ENCODE data around the gene RASL12.

The RASL12 gene

GRCh38 chr15:65029736-65030208 is 38.0 kb downstream of the RASL12 start:
- Histone ChIP-seq H3K27ac (replicated peaks) (no peak overlapping the region), H3K27me3 (ENCODE audit: insufficient read depth, poor library complexity, severe bottlenecking) (no peaks in the 10 kb centered on the region), H3K4me3 (replicated peaks; ENCODE audit: insufficient read depth, low read length) (no peak overlapping the region; the same call in 1 of the 2 replicates)
- no peak for TF ChIP-seq SPI1 (IDR thresholded peaks at IDR 0.05; ENCODE audit: borderline replicate concordance, low read depth)
- TF ChIP-seq, protein P1, sequence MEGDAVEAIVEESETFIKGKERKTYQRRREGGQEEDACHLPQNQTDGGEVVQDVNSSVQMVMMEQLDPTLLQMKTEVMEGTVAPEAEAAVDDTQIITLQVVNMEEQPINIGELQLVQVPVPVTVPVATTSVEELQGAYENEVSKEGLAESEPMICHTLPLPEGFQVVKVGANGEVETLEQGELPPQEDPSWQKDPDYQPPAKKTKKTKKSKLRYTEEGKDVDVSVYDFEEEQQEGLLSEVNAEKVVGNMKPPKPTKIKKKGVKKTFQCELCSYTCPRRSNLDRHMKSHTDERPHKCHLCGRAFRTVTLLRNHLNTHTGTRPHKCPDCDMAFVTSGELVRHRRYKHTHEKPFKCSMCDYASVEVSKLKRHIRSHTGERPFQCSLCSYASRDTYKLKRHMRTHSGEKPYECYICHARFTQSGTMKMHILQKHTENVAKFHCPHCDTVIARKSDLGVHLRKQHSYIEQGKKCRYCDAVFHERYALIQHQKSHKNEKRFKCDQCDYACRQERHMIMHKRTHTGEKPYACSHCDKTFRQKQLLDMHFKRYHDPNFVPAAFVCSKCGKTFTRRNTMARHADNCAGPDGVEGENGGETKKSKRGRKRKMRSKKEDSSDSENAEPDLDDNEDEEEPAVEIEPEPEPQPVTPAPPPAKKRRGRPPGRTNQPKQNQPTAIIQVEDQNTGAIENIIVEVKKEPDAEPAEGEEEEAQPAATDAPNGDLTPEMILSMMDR (IDR thresholded peaks at IDR 0.05; ENCODE audit: insufficient read depth, low read length), result no peak
- TF ChIP-seq POLR2AphosphoS5 (IDR thresholded peaks at IDR 0.05; ENCODE audit: low read depth), result no peak
- TF ChIP-seq GABPA (IDR thresholded peaks at IDR 0.05; ENCODE audit: low read depth), result no peak
- no peak for TF ChIP-seq REST (IDR thresholded peaks at IDR 0.05; ENCODE audit: insufficient replicate concordance, low read depth)
- DNase-seq (ENCODE audit: low read depth in 1 of 2, low spot score in 1 of 2), result no peak

DNA sequence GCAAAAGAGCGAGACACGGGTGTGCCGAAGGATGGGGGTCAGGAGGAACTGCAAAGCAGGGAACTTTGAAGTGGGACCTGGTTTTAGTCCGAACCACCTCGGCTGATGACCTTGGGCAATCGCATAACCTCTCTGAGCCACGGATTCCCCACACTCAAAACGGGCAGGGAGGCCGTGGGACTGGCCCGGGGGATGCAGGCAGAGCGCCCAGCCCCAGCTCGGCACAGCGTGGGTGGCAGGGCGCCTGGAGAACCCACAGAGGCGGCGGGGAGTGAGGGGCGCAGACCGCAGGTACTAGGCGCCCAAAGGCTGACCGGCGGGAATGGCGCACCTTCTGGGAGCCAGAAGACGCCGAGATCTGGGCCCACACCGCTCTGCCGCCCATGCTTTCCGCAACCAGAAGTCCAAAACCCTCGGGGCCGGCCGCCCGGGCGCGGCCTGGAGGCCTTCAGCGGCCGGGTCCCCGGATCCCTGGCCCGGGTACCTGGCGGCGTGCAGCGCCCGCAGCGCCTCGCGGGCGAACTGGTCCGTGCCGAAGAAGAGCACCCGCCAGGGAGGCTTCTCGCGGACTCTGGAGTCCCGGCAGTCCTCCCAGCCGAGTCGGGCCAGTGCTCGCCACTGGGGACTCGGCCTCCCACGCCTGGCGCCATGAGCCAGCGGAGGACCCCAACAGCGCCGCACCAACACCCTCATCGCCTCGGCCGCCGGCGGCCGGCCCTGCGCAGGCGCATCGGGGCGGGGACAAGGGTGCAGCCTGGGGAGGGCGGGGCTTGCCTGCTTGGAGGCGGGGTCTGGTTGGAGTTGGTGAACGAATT is 38.7 kb downstream of the RASL12 start, which contains the start of gene MTFMT:
MTFMT (minus strand) TSS at position 719 of the 815 bp plus-strand sequence; CDS start at position 693, 26 bp downstream.
- TF ChIP-seq, protein P1 (IDR thresholded peaks at IDR 0.05; ENCODE audit: insufficient read depth, low read length), result no peak
- peak; percentile 81 for TF ChIP-seq POLR2AphosphoS5 (IDR thresholded peaks at IDR 0.05; ENCODE audit: low read depth)
- peak within 1 kb of the TSS; percentile 94 for H3K4me3 ChIP-seq (replicated peaks; ENCODE audit: insufficient read depth, low read length)
- DNase-seq (ENCODE audit: low read depth in 1 of 2, low spot score in 1 of 2), result peak; percentile 76 to 90
- H3K27me3 ChIP-seq (ENCODE audit: insufficient read depth, poor library complexity, severe bottlenecking), result no peaks in the 10 kb centered on the region
- H3K27ac ChIP-seq (replicated peaks), result peak within 1 kb of the TSS; percentile 36

GRCh38 chr15:65028338-65028737 is 39.5 kb downstream of the RASL12 start:
- TF ChIP-seq GABPA (IDR thresholded peaks at IDR 0.05; ENCODE audit: low read depth) (no peak), POLR2AphosphoS5 (IDR thresholded peaks at IDR 0.05; ENCODE audit: low read depth) (no peak), REST (IDR thresholded peaks at IDR 0.05; ENCODE audit: insufficient replicate concordance, low read depth) (no peak), SPI1 (IDR thresholded peaks at IDR 0.05; ENCODE audit: borderline replicate concordance, low read depth) (no peak)
- TF ChIP-seq, protein P1 (IDR thresholded peaks at IDR 0.05; ENCODE audit: insufficient read depth, low read length), result no peak
- Histone ChIP-seq H3K4me3 (replicated peaks; ENCODE audit: insufficient read depth, low read length) (peak overlapping the region; percentile 94), H3K27ac (replicated peaks) (no peak overlapping the region), H3K27me3 (ENCODE audit: insufficient read depth, poor library complexity, severe bottlenecking) (no peaks in the 10 kb centered on the region)
- peak in 1 of 2 experiments; percentile 12 for DNase-seq (ENCODE audit: low read depth in 1 of 2, low spot score in 1 of 2)
